NCI-H345 treated with DMSO at 0.1 percent for 48 hours (cell line): ENCODE data around the gene SF3B4.
A peak's percentile ranks its signal among the peaks of the same experiment; 100 is the strongest.

Experiments used
- DNase-seq: peaks from one replicate; lab custom pipeline; 2025; ENCODE audit not compliant: unreplicated experiment; lab: John Stamatoyannopoulos, UW

SF3B4 gene

DNA sequence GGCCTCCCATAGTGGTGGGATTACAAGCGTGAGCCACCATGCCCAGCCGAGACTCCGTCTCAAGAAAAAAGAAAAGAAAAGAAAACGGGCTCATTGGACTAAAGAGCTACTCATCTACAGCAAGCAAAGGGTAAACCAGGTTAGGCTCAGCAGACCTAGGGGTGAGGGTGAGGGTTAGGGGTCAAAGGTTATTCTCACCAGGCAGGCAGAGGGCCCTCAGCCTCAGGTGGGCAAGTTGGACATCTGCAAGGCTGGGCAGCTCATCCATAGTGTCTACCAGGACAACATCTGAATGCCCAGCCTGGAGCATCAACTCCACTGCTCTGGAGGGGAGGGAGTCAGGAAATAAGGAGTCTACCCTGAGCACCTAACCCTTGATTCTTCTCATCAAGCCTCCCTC is 5.6 kb upstream of the SF3B4 start:
- DNase-seq, result no peak

DNA sequence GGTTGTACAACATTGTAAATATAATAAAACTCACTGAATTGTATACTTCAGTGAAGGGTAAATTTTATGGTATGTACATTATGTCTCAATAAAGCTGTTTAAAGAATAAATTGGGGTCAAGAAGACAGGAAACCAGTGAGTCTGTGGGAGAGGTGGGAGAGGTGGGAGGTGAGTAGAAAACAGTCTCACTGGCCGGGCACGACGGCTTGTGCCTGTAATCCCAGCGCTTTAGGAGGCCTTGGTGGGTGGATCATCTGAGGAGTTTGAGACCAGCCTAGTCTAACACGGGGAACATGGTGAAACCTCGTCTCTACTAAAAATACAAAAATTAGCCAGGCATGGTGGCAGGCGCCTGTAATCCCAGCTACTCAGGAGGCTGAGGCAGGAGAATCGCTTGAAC is 4.9 kb upstream of the SF3B4 start:
- DNase-seq, result no peak

DNA sequence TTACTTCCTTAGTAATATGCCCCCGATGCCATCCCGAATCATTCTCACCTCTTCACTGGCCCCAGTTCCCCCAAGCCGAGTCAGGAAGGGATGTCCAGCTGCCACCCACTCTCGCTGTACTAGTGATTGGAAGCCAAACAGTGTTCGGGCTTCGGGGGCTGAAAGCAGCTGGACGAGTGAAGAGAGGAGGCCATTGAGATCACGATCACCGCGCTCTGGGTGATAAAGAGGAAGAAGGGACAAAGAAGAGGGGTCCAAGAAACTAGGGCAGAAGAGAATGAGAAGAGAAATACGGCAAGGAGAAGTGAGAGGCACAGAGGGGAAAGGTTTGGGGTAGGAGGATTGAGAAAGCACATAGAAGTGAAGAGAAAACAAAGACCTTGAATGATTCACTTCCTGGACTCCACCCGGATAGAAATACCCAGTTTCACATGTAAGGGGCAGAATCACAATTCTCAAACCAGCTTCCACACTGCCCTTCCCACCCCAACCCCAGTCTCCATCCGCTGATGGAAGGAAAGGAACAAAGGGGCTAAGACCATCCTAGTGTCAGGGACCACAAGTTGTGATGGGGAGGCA is 3.7 kb upstream of the SF3B4 start:
- no peak for DNase-seq

DNA sequence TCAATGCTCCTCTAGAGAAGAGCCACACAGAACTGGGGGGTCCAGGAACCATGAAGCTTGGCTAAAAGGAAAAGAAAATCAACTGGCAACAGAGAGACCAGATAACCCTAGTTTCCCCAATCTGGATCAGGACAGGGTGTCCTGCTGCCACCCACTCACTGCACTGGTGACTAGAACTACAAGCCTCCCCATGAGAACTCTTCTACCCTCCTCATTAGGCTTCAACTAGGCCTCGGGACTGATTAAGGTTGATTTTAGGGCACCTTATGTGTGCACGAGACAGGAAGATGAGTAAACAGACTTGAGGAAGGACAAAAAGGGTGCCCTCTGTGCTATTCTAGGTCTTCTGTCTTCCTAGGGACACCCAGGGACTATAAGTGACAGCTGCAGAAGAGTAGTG is 2.3 kb upstream of the SF3B4 start:
- DNase-seq, result no peak

DNA sequence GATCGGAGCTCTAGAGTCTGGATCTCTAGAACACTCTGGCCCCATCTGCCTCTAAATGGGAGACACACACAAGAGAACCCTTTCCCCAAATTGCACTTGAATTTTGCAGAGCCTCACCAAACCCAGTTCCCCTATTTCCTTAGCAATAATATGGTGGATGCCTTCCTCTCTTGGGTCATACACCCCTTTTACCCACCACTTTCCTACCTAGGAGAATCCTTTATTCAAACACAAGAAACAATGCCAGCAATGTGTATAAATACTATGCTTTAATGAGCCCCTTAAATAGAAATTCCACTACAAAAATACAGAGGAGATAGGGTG is 760 bp upstream of the SF3B4 start:
- DNase-seq, result no peak

DNA sequence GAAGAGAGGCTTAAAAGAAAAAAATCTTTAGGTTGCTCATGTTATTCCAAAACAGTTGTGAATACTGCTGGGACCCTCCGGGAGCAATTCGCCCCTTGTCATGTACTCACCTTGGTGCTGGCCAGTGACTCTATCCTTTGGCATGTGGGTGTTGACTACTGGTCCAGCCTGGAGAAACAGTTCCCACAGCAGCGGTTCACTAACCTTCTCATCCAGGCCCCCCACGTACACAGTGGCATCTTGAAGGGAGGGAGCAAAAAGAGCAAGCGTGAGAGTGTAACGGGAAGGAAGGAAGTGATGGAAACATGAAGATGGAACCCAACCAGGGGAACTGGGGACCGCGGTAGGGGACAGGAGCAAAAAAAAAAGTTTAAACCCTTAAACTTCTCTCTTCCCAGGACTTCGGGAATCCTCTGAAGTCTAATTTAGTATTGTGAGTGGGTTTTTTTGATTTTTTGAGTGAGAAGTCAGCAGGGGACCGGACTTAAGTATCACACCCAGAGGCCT is 494 bp downstream of the SF3B4 start:
- no peak for DNase-seq

DNA sequence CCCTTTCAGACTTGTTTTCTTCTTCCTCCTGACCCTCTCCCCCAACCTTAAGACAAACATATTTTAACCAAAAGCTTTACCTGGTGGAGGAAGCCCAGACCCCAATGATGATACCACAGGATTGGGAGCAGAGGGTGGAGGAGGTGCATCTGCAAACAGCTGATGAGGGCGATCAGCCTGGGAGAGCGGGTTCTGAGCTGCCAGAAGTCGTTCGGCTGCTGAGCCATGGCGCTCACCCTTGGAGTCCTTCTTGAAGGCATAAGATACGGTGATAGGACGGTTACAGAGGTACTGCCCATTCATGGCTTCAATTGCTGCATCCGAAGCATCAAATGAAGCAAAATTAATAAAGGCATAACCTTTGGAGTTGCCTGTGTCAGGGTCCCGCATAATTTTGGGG is 1.3 kb downstream of the SF3B4 start:
- no peak for DNase-seq

DNA sequence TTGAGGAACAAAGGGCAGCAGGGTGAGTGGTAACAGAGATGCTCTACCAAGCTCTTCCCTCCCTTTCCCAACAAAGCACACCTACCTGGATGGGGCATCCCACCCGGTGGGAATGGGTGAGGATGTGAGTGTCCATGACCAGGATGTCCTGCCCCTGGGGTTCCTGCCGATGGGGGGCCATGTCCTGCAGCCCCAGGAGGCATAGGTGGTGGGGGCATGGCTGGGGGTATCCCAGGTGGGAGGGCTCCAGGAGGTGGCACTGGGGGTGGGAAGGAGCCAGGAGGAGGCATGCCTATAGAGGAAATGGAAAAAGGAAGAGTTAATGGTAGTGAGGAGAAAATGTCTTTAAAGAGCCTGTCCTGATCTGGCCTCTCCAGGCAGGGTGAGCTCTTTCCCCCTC is 1.9 kb downstream of the SF3B4 start:
- no peak for DNase-seq

DNA sequence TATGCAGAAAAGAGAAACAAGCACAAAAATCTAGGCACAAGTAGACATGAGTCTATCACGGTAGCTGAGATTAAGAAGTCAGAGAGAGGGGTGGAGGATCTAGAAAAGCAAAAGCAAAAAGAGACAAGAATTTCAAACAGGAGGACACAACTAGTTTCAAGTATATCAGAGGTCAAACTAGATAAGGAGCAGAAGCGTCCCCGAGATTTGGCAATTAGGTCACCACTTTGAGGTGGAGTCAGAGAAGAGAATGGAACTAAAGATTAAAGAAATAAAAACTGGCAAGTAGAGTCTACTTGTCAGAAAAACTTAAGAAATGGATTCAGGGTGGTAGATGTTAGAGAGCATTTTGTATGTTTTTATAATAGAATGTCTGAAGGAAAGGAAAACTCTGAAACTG is 2.3 kb downstream of the SF3B4 start:
- DNase-seq, result no peak

DNA sequence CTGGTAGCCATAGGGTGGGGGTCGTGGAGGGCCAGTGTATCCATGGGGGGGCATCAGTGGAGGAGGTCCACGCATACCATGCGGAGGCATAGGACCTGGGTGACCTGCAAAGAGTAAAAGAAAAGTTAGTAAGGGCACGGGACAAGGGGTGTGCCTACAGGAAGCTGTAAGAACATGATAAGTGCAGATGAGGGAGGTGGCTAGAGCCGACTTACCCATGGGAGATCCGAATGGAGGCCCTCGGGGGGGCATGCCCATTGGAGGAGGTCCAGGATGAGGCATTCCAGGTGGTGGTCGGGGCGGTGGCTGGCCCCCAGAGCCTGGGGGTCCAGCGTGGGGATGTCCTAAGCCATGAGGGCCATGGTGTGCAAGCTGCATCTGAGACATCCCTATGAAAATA is 4.0 kb downstream of the SF3B4 start:
- no peak for DNase-seq

DNA sequence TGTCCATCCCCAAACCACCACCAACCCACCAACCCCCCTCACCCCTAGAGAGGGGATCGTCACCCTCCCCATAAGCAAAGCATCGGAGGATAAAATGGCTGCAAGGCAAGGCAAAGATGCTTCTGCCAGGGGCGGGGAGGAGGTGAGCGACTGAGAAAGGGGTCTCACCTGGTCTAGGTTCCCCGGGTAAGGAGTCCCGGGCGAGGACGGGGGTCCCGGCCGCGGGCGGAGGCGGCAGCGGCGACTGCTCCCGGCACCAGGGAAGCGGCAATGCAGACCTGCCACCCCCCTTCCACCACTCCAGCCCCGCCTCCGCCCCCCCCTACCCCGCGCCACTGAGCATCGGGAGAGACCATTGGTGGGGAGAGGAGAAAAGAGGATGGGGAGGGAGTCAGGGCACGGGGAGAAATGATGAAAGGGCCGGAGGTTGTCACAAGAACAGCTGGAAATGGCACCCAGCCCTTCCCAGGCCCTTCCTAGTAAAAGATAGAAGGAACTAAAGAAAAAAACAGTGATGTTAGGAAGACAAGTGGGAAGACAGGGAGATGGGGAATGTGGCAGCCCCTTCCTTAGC is 9.9 kb downstream of the SF3B4 start, which contains the start of gene SV2A:
Gene SV2A (minus strand): TSS at position 274 of the 574 bp plus-strand sequence. CDS start 4,004 bp downstream, outside the sequence.
- peak; percentile 86 for DNase-seq

DNA sequence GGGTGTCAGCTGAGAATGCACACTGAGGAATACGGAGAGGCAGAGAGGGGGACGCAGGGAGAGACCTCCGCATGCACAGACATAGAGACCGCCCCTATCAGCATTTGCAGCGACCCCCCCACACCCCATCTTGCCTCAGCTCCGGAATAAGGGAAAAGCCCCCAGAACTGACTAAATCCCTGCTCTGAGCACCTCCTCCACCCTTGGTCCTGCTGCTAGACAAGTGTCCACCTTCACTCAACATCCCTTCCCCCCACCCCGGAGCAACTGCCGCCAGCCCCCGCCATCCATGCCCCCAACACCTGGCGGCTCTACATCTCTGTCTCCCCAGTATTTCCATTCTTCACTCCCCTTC is 10.7 kb downstream of the SF3B4 start:
- DNase-seq, result no peak

DNA sequence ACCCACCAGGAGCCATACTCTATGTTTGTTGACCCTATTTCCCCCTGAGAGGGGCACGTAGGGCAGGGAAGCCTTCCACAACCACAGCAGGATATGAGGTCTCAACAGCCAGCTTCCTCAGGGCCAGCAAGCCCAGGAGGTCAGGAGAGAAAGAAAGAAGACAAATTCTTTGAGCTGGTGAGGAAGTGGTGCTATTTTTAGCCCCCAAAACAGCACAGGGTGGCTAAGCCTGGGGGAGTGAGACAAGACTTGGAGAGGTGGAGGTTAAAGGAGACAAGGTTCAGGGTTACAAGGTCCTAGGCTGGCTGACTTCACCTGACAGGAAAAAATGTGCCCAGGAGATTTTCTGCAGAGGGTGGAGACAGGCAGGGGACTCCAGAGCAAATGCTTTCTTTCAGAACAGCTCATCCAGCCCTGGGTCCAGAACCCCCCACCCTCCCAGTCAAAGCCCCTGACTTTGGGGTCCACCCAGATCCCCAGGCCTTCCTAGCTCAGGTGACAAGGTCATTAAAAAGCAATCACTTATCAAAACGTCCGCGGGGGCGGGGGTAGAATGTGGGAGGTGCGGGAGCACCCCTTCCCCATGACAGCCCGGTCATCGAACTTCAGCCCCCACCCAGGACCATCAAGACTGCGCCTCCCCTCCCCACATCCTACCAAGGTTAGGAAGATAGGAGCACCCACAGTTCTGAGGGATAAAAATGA is 11.3 kb downstream of the SF3B4 start:
- DNase-seq, result no peak

DNA sequence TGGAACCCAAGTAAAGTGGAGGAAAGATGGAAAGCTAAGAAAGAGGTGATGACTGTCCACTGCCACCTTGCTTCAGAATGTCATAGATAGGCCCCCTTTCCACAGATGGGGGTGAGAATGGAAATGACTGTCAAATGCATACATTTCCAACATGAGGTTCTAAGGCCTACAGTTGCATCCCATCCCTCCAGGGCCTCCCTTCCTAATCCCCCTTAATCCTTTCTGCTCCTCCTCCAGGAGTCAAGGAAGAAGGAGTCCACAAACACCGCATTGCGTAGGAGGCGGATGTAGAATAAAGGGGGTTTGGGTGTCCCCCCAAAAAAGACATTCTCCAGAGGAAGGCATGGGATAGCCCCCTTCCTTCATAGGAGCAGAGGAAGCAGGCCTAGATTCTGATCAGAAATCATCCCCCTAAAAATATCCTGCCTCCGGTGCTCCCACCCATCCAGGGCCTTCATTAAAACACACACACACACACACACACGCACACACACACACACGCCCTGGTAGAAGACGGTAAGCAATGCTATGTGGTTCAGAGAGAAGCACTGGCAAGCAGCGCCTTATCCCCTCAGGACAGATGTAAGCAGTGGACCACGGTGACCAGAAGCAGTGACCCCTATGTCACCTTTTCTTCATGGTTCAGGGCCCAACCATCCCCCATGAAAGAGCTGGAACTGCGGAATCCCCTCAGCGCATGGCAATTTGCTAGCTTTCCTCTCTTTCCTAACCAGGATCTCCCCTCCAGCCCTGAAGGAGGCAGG is 12.0 kb downstream of the SF3B4 start:
- no peak for DNase-seq

DNA sequence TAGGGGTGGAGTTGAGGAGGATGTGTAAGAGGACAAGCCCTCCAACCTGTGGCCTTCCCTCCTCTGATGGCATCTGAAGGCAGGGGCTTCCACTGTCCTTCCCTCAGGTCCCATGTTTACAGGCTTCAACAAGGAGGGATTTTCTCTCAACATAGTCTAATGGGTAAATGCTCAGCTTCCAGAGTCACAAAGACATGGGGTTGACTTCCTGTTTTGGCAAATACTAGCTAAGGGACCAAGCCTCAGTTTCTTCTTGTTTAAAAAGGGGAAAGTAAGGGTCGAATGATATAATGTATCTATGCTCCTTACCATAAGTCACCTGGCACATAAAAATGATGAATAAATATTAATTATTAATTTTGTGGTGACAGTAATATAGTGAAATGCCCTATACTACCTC is 13.1 kb downstream of the SF3B4 start:
- no peak for DNase-seq

DNA sequence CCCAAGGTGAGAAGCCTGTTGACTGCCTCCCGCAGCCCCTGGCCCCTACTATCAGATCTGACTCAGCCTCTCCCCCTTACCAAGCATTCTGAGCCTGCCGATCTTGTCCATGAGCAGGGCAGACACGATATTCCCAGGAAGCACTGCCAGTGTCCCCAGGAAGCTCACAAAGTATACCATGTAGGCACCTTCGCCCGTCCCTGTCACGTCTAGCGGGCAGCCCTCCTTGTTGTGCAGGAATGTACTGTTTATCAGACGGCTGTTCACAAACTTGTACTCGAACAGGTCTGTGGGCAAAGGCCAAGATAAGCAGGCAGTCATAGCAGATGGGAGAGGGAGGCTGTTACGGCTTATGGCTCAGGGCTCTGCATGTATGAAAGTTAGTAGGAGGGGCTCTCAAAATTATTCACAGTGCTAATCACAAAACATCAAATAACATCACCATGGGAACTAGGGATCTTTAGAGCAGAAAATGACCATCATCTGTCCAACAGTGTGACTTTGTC is 21.0 kb downstream of the SF3B4 start:
- DNase-seq, result no peak

DNA sequence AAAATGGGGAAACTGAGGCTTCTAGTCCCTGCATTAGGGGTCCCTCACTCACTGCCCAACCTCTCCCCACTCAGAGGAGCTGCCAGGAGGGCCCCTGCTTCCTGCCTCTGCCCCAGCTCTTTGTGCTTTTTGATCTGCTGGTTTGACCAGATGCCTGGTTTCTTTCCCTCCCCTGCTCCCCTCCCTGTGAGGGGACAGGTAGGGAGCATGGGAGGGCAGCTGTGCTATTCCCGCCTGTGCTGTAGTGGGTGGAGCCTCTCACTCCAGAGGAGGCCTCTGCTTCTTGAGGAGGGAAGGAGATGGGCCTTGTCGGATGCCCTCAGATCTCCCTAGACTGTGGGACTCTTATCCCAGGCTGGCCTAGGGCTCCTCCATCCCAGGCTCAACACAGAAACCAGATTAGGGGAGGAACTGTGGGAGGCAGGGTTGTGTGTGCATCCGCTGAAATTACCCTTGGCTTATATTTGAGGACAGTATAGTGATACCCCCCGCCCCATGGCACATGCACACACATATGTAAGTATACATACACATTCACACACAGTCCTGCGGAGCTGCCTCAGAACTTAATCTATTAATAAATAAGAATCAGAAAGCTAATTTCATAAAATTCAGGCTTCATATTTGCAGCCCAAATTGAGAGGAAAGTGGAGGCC is 23.6 kb downstream of the SF3B4 start:
- DNase-seq, result no peak

DNA sequence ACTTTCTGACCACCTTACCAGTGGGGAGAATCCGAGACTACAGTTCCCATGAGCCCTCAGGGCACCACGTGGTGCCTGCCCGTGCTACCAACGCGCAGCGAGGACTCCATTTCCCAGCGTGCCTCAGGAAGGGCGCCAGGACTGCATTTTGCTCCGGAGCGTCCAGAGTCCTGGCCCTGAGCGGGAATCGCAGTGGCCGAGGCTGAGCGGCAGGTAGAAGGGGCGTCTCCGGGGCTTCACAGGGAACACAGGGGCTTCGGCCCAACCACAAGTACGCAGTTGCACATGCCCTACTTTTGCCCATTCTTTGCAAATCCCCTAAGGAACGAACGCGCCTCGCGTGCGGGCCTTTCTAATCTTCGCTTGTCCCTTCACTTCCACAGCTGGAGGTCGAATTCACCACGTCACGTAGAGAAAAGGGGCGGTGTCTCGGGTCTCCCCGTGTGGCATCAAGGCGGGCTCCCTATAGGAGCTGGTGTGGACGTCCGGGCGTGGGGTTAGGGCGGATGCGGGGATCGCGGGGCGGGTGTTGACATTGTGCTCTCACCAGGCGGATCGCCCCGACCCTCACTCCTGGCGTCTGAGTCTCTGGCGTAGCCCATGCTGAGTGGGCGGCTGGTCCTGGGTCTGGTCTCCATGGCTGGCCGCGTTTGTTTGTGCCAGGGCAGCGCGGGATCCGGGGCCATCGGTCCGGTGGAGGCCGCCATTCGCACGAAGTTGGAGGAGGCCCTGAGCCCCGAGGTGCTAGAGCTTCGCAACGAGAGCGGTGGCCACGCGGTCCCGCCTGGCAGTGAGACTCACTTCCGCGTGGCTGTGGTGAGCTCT is 27.9 kb downstream of the SF3B4 start, which contains the start of gene BOLA1:
Gene BOLA1 (plus strand): TSS at position 109 of the 825 bp plus-strand sequence. CDS start 492 bp downstream, at position 601.
- peak; percentile 98 for DNase-seq

DNA sequence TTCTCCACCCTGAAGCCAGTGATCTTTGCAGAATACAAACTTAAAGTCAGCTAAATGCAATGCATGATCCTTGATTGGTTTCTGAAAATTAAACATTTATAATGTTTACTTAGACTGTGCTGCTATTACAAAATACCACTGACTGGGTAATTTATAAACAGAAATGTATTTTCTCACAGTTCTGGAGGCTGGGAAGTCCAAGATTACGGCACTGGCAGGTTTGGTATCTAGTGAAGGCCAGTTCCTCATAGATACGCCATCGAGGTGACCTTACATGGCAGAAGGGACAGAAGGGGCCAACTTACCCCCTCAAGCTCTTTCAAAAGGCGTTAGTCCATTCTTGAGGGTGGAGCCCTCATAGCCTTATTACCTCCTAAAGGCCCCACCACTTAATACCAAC is 31.0 kb downstream of the SF3B4 start:
- DNase-seq, result no peak

DNA sequence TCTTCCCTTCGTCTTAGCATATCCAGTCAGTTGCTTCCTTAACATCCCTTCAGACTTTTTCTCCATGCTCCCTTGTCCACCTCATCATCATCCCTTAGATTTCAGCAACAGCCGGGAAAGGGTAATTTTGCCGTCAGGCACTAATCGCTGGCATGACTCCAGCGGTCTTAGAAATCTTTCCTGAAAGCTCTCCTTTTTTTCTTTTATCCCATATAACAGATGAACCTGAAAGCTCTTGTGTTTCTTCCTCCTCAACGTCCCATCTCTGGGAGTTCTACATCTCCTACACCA is 38.7 kb downstream of the SF3B4 start:
- no peak for DNase-seq
